IMR-90 (cell line): Measurements from ENCODE around the gene NALF2. TPM values are rescaled to one million over a fixed set of nuclear protein-coding genes. Genes with fewer than 3 reads are reported as not detected.

ENCODE experiments used
- ATAC-seq: fragments of 200-7000 bp; cut with Tn5 transposase; 2 replicates; pipeline ENCODE4 v1.9.1; 2020; ENCODE audit warnings: low read depth, mild to moderate bottlenecking, moderate library complexity
- BruUV-seq: library from RNA; stranded (reverse); fragments of 400-500 nt; replicated peaks from 2 replicates; lab custom pipeline; 2021; lab: Mats Ljungman, UMichigan
- CTCF ChIA-PET: fragments of 300-600 bp; formaldehyde crosslinking; extraction: SDS; loops from one replicate; lab custom pipeline; 2021; ENCODE audit warnings: antibody characterized with exemption; lab: Yijun Ruan, JAX
- POLR2A ChIA-PET: fragments of 300-600 bp; sonication (Branson Sonifier 250); formaldehyde crosslinking; loops from one replicate; lab custom pipeline; 2022; ENCODE audit warnings: antibody characterized with exemption; ENCODE audit not compliant: unreplicated experiment; lab: Charles Lee
- DNase-seq: peaks from one replicate; pipeline ENCODE4 v3.0.0; 2013
- H2AFZ ChIP-seq: replicated peaks from 2 replicates; pipeline ENCODE3; 2013; ENCODE audit warnings: low read length, mild to moderate bottlenecking; ENCODE audit not compliant: poor library complexity
- H2AK5ac ChIP-seq: 2 replicates; pipeline ENCODE4 v1.6.1; 2013; ENCODE audit warnings: low read depth, low read length, inconsistent platforms
- H2AK9ac ChIP-seq: replicated peaks from 2 replicates; pipeline ENCODE3; 2013; ENCODE audit warnings: mild to moderate bottlenecking, low read depth, low read length, moderate library complexity; ENCODE audit not compliant: poor library complexity
- H2BK120ac ChIP-seq: 2 replicates; pipeline ENCODE4 v1.6.1; 2013; ENCODE audit warnings: low read depth, low read length, inconsistent platforms
- H2BK15ac ChIP-seq: 3 replicates; pipeline ENCODE4 v1.6.1; 2013; ENCODE audit warnings: low read depth, low read length, inconsistent platforms
- H2BK20ac ChIP-seq: 2 replicates; pipeline ENCODE4 v1.6.1; 2013; ENCODE audit warnings: low read depth, mild to moderate bottlenecking, inconsistent platforms, low read length, moderate library complexity
- H2BK5ac ChIP-seq: 2 replicates; pipeline ENCODE4 v1.6.1; 2013; ENCODE audit warnings: mild to moderate bottlenecking, low read depth, low read length, inconsistent platforms; ENCODE audit not compliant: poor library complexity, severe bottlenecking
- H3K14ac ChIP-seq: replicated peaks from 2 replicates; pipeline ENCODE4 v1.6.1; 2013; ENCODE audit warnings: low read depth, low read length, inconsistent platforms
- H3K18ac ChIP-seq: 2 replicates; pipeline ENCODE4 v1.6.1; 2013; ENCODE audit warnings: low read depth, low read length, control low read depth
- H3K23ac ChIP-seq: 2 replicates; pipeline ENCODE4 v1.6.1; 2013; ENCODE audit warnings: low read depth, low read length, inconsistent platforms
- H3K27ac ChIP-seq: 2 replicates; pipeline ENCODE4 v1.5.1; 2013; ENCODE audit warnings: mild to moderate bottlenecking, control low read depth, low read length; ENCODE audit not compliant: insufficient read depth
- H3K27me3 ChIP-seq: 2 replicates; pipeline ENCODE4 v1.6.1; 2013; ENCODE audit warnings: low read length; ENCODE audit not compliant: control insufficient read depth, insufficient read depth
- H3K36me3 ChIP-seq: 2 replicates; pipeline ENCODE4 v1.6.1; 2013; ENCODE audit warnings: low read length, mixed read lengths; ENCODE audit not compliant: control insufficient read depth, insufficient read depth
- H3K4ac ChIP-seq: 2 replicates; pipeline ENCODE4 v1.6.1; 2013; ENCODE audit warnings: low read depth, low read length, inconsistent platforms
- H3K4me1 ChIP-seq: 2 replicates; pipeline ENCODE4 v1.6.1; 2013; ENCODE audit warnings: low read length, mixed read lengths; ENCODE audit not compliant: control insufficient read depth, insufficient read depth
- H3K4me2 ChIP-seq: 2 replicates; pipeline ENCODE4 v1.6.1; 2013; ENCODE audit warnings: low read depth, mild to moderate bottlenecking, control low read depth, low read length, moderate library complexity
- H3K4me3 ChIP-seq: 2 replicates; pipeline ENCODE4 v1.5.1; 2013; ENCODE audit warnings: low read depth, mild to moderate bottlenecking, control low read depth, low read length, moderate library complexity; ENCODE audit not compliant: insufficient read depth
- H3K56ac ChIP-seq: 2 replicates; pipeline ENCODE4 v1.6.1; 2013; ENCODE audit warnings: low read length, inconsistent platforms; ENCODE audit not compliant: insufficient read depth; ENCODE audit errors: extremely low read depth
- H3K79me1 ChIP-seq, 2 experiments: 2 replicates each; pipeline ENCODE4 v1.6.1; 2013; ENCODE audit warnings: low read length in 2 of 2, inconsistent platforms in 1 of 2, low read depth in 1 of 2
- H3K9ac ChIP-seq: 2 replicates; pipeline ENCODE4 v1.6.1; 2013; ENCODE audit warnings: low read depth, low read length, control low read depth
- H3K9me1 ChIP-seq: 2 replicates; pipeline ENCODE4 v1.6.1; 2013; ENCODE audit warnings: low read length, inconsistent platforms; ENCODE audit not compliant: insufficient read depth
- H3K9me3 ChIP-seq: 2 replicates; pipeline ENCODE4 v1.6.1; 2013; ENCODE audit warnings: low read length; ENCODE audit not compliant: control insufficient read depth, insufficient read depth
- H4K20me1 ChIP-seq: 2 replicates; pipeline ENCODE4 v1.6.1; 2013; ENCODE audit warnings: low read length, inconsistent platforms; ENCODE audit not compliant: insufficient read depth
- H4K5ac ChIP-seq: 2 replicates; pipeline ENCODE4 v1.6.1; 2013; ENCODE audit warnings: mild to moderate bottlenecking, low read depth, low read length, control low read depth
- H4K8ac ChIP-seq, 2 experiments: 2 replicates each; pipeline ENCODE4 v1.6.1; 2013; ENCODE audit warnings: low read depth in 2 of 2, low read length in 2 of 2, control low read depth in 1 of 2, inconsistent platforms in 1 of 2
- H4K91ac ChIP-seq: 2 replicates; pipeline ENCODE4 v1.6.1; 2013; ENCODE audit warnings: low read depth, low read length, inconsistent platforms; ENCODE audit not compliant: insufficient read depth
- BHLHE40 ChIP-seq: fragments of 150-350 bp; IDR thresholded peaks from 2 replicates; pipeline ENCODE4 v1.6.1; 2016; ENCODE audit warnings: mild to moderate bottlenecking, low read depth, low read length
- CHD1 ChIP-seq: IDR thresholded peaks from 2 replicates; pipeline ENCODE4 v1.6.1; 2012; ENCODE audit warnings: low read depth, low read length, improper control_type of control experiment
- CTCF ChIP-seq: conservative IDR thresholded peaks from 2 replicates; pipeline ENCODE4 v1.5.1; 2012; ENCODE audit warnings: mild to moderate bottlenecking, low read depth, low read length, improper control_type of control experiment
- FOS ChIP-seq: fragments of 150-350 bp; IDR thresholded peaks from 2 replicates; pipeline ENCODE4 v1.6.1; 2016; ENCODE audit warnings: low read depth, low read length
- MAFK ChIP-seq: IDR thresholded peaks from 2 replicates; pipeline ENCODE4 v1.6.1; 2012; ENCODE audit warnings: low read depth, low read length, improper control_type of control experiment
- POLR2A ChIP-seq: IDR thresholded peaks from 2 replicates; pipeline ENCODE4 v1.6.1; 2012; ENCODE audit warnings: mild to moderate bottlenecking, low read depth, low read length
- RAD21 ChIP-seq: IDR thresholded peaks from 2 replicates; pipeline ENCODE4 v1.6.1; 2012; ENCODE audit warnings: low read length, improper control_type of control experiment
- RCOR1 ChIP-seq: IDR thresholded peaks from 2 replicates; pipeline ENCODE4 v1.6.1; 2012; ENCODE audit warnings: mild to moderate bottlenecking, low read length, improper control_type of control experiment; ENCODE audit not compliant: insufficient replicate concordance
- RFX5 ChIP-seq: IDR thresholded peaks from 2 replicates; pipeline ENCODE4 v1.8.0; 2012; ENCODE audit warnings: low read depth, mild to moderate bottlenecking, low read length, moderate library complexity
- WGBS, 2 experiments: methylation state at CpG; one replicate each; pipeline versions ENCODE4 v1.1.5 to v1.1.7; 2013; ENCODE audit warnings: missing lambda C conversion rate in 2 of 2; ENCODE audit not compliant: insufficient read length in 1 of 2; ENCODE audit errors: extremely low coverage in 2 of 2; 5-methylcytosine and 5-hydroxymethylcytosine counted together
- dilution Hi-C: fragments of 300-500 bp; cut with HindIII; formaldehyde crosslinking; loops from one replicate; pipeline ENCODE4 v1.14.3; 2018; ENCODE audit warnings: low sequenced_read_pairs; ENCODE audit not compliant: unreplicated experiment
- in situ Hi-C: fragments of 300-500 bp; cut with MboI; formaldehyde crosslinking; loops from 3 replicates; pipeline ENCODE4 v1.14.3; 2019; ENCODE audit warnings: low sequenced_read_pairs, inconsistent platforms, mixed read lengths
- intact Hi-C: fragments of 100-400 bp; cut with micrococcal nuclease; formaldehyde crosslinking; loops from 2 replicates; pipeline ENCODE4 v1.10.0; 2022
- polyA plus RNA-seq, 3 experiments: library from polyadenylated mRNA; depleted of rRNA; stranded (reverse); fragments of >200 nt; gene quantifications; 2 replicates each; pipeline ENCODE4 v1.2.3, GENCODE V29; 2012; ENCODE audit warnings: low replicate concordance in 1 of 3
- total RNA-seq: library from RNA; depleted of rRNA; stranded (reverse); fragments of >200 nt; gene quantifications from 2 replicates; pipeline ENCODE4 v1.2.3, GENCODE V29; 2012

The NALF2 gene
- total and polyA plus RNA-seq, 2 of the 4 experiments (the other 2 are of a cell fraction): not detected

GRCh38 chrX:69506617-69507499 is 2.7 kb downstream of the NALF2 start (continued):
- TF ChIP-seq RFX5: no peak
- no peak for TF ChIP-seq POLR2A

- DNase-seq (no peak), ATAC-seq (no peak)
- Histone ChIP-seq H4K8ac (no peak overlapping the region), H2AFZ (no peak overlapping the region), H3K9me1 (no peaks in the 10 kb centered on the region), H2AK5ac (no peak overlapping the region), H3K4ac (no peak overlapping the region), H3K56ac (no peak overlapping the region), H3K36me3 (no peaks in the 10 kb centered on the region), H4K91ac (no peak overlapping the region), H3K14ac (no peak overlapping the region), H4K5ac (no peak overlapping the region), H2AK9ac (no peak overlapping the region), H3K4me3 (no peak overlapping the region), H3K4me1 (no peaks in the 10 kb centered on the region), H3K27me3 (peaks cover 28% of the 10 kb centered on the region; the same call in 1 of the 2 replicates), H3K79me1 (no peaks in the 10 kb centered on the region), H3K9ac (no peak overlapping the region), H3K4me2 (no peak overlapping the region), H2BK120ac (no peak overlapping the region), H4K20me1 (no peaks in the 10 kb centered on the region), H3K9me3 (peaks cover 2% of the 10 kb centered on the region; the same call in 1 of the 2 replicates), H2BK5ac (no peak overlapping the region), H3K18ac (no peak overlapping the region), H3K27ac (no peak overlapping the region), H3K23ac (no peak overlapping the region), H2BK15ac (no peak overlapping the region), H2BK20ac (no peak overlapping the region)
- intact Hi-C loops (no loop called here), in situ Hi-C loops (no loop called here), dilution Hi-C loops (no loop called here)
- ChIA-PET POLR2A (no interaction called here), CTCF (no interaction called here)
- WGBS, 2 experiments: 20% methylated on average over 1 of the region's 7 CpGs; no CpG with 5 or more reads in 1 of the 2 experiments
- no TSS peak for BruUV-seq
- TF ChIP-seq RCOR1: no peak
- TF ChIP-seq RAD21: no peak
- no peak for TF ChIP-seq CHD1
- TF ChIP-seq MAFK: no peak
- TF ChIP-seq CTCF: no peak
- no peak for TF ChIP-seq BHLHE40
- TF ChIP-seq FOS: no peak
- no peak for TF ChIP-seq RFX5
These were observed 3.3 kb downstream of the NALF2 start for GRCh38 chrX:69507500-69507789.
